Epithelial cell of prostate (primary cell): ENCODE data around the gene SPINT2.
"Not testable (repeated sequence)": the region's sequence is repeated elsewhere in the genome, so short reads cannot be mapped to it uniquely, and the experiment has no call there.

Experiments used
- DNase-seq: peaks from one replicate; pipeline ENCODE4 v3.0.0-alpha.2; 2011; ENCODE audit warnings: low read depth, low spot score
- H3K27ac ChIP-seq: fragments of 450-650 bp; 2 replicates; pipeline ENCODE4 v1.5.1; 2017; ENCODE audit warnings: mild to moderate bottlenecking

Gene SPINT2

GRCh38 chr19:38316477-38317067, 52.2 kb downstream of the SPINT2 start:
- peak overlapping the region; percentile 75 for H3K27ac ChIP-seq
- no peak for DNase-seq

GRCh38 chr19:38317104-38317612, 52.8 kb downstream of the SPINT2 start:
- no peak for DNase-seq

GRCh38 chr19:38318660-38319059, 54.3 kb downstream of the SPINT2 start:
- peak overlapping the region; percentile 77 for H3K27ac ChIP-seq
- DNase-seq, result no peak

More at GRCh38 chr19:38317104-38317612, 52.8 kb downstream of the SPINT2 start:
- no peak overlapping the region for H3K27ac ChIP-seq

GRCh38 chr19:38319421-38320258, 55.3 kb downstream of the SPINT2 start, which contains the start of gene KCNK6:
KCNK6 (plus strand) TSS chr19:38319845; CDS start chr19:38319951, 106 bp downstream.
- DNase-seq, result no peak
- peak within 1 kb of the TSS; percentile 77 for H3K27ac ChIP-seq

GRCh38 chr19:38320969-38321339, 56.6 kb downstream of the SPINT2 start:
- no peak for DNase-seq
- H3K27ac ChIP-seq, result peak overlapping the region; percentile 77

- peak; percentile 82 for DNase-seq
Measured at GRCh38 chr19:38321646-38322196, 57.3 kb downstream of the SPINT2 start.

GRCh38 chr19:38323291-38323690, 58.9 kb downstream of the SPINT2 start:
- H3K27ac ChIP-seq, result peak overlapping the region; percentile 66
- DNase-seq, result no peak

More at GRCh38 chr19:38321646-38322196, 57.3 kb downstream of the SPINT2 start:
- peak overlapping the region; percentile 77 for H3K27ac ChIP-seq

GRCh38 chr19:38324431-38324830, 60.1 kb downstream of the SPINT2 start:
- no peak for DNase-seq
- H3K27ac ChIP-seq, result peak overlapping the region; percentile 66

- DNase-seq, result no peak
- no peak overlapping the region for H3K27ac ChIP-seq
Measured at GRCh38 chr19:38326591-38326990, 62.2 kb downstream of the SPINT2 start.

- no peak for DNase-seq
- H3K27ac ChIP-seq, result no peak overlapping the region
Measured at GRCh38 chr19:38329651-38330050, 65.3 kb downstream of the SPINT2 start.

GRCh38 chr19:38331728-38332127, 67.4 kb downstream of the SPINT2 start:
- no peak overlapping the region for H3K27ac ChIP-seq
- DNase-seq, result no peak

- H3K27ac ChIP-seq, result no peak overlapping the region
- no peak for DNase-seq
Measured at GRCh38 chr19:38333245-38333644, 68.9 kb downstream of the SPINT2 start.

GRCh38 chr19:38335949-38336637, 71.7 kb downstream of the SPINT2 start:
- peak overlapping the region; percentile 89 for H3K27ac ChIP-seq
- DNase-seq, result peak; percentile 88

- DNase-seq, result peak; percentile 89
- peak overlapping the region; percentile 89 for H3K27ac ChIP-seq
Measured at GRCh38 chr19:38336638-38337359, 72.4 kb downstream of the SPINT2 start.

GRCh38 chr19:38337360-38337653, 72.9 kb downstream of the SPINT2 start:
- DNase-seq, result no peak
- H3K27ac ChIP-seq, result no peak overlapping the region

- not testable (repeated sequence) for H3K27ac ChIP-seq, DNase-seq
Measured at GRCh38 chr19:38339011-38339410, 74.6 kb downstream of the SPINT2 start.

GRCh38 chr19:38340927-38341326, 76.6 kb downstream of the SPINT2 start:
- no peak for DNase-seq
- no peak overlapping the region for H3K27ac ChIP-seq
